Measurements from ENCODE around the gene CMIP.

Gene CMIP

DNA sequence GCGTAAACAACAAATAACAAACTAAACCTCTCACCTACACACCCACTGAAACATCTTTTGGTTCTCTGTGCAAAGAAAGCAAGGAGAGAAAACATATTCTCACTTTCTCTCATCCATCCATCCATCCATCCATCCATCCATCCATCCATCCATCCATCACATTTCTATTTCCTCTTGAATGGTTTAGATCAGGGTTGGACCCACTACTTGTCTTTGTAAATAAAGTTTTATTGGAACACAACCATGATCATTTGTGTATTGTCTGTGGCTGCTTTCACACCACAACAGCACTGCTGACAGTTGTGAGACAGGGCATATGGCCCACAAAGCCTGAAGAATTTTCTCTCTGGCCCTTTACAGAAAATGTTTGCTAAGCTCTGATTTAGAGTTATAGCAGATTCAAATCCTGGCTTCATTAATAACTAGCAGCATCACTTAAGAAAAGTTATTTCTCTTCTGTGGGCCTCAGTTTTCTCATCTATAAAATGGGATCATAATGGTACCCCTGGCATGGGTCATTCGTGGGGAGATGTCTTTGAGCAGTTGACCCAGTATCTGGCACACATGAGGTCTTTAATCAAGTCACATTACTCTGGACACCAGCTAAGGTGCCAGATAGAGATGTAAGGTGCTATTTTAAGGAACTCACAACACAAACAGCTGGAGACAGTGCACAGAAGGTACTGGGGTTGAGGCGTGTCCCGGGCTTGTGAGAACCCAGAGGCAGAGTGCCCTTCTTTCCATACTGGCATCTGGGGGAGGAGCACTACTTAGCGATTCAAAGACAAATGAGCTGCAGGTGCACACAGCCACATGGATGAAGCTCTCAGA, 146.3 kb downstream of the CMIP start:
- Histone ChIP-seq H3K9me3 (ENCODE audit: control insufficient read depth, low read length) (no peaks in the 10 kb centered on the region), H3K79me1 (replicated peaks; ENCODE audit: low read length, poor library complexity, severe bottlenecking) (peaks cover 32% of the 10 kb centered on the region), H4K91ac (ENCODE audit: low read length) (no peak overlapping the region), H3K36me3 (ENCODE audit: control insufficient read depth in 1 of 2, insufficient read depth in 2 of 2, low read depth in 1 of 2, low read length in 2 of 2) (peaks cover 0 to 12% of the 10 kb centered on the region in 2 experiments), H2BK15ac (ENCODE audit: low read depth, poor library complexity, severe bottlenecking) (no peak overlapping the region), H3K9ac (ENCODE audit: low read length) (no peak overlapping the region), H3K14ac (ENCODE audit: low read length in 2 of 2) (no peak overlapping the region), H4K8ac (ENCODE audit: low read length) (no peak overlapping the region), H2BK12ac (ENCODE audit: low read length in 2 of 2) (no peak overlapping the region), H3K4ac (ENCODE audit: low read depth in 1 of 2, low read length in 2 of 2) (no peak overlapping the region), H2BK120ac (ENCODE audit: low read depth, low read length) (no peak overlapping the region), H3K23ac (ENCODE audit: low read length in 2 of 2) (no peak overlapping the region), H3K18ac (ENCODE audit: low read depth in 1 of 2, low read length in 2 of 2) (no peak overlapping the region), H3K4me3 (ENCODE audit: insufficient read depth in 1 of 2, low read depth in 1 of 2, low read length in 2 of 2) (no peak overlapping the region), H2AK5ac (ENCODE audit: low read length, severe bottlenecking) (no peak overlapping the region), H3K4me1 (ENCODE audit: control insufficient read depth, insufficient read depth, low read depth, low read length) (peaks cover 3% of the 10 kb centered on the region), H2BK5ac (ENCODE audit: low read depth, low read length, poor library complexity, severe bottlenecking) (no peak overlapping the region), H3K27me3 (ENCODE audit: control insufficient read depth in 1 of 2, insufficient read depth in 1 of 2, low read length in 2 of 2) (no peaks in the 10 kb centered on the region), H3K27ac (ENCODE audit: low read length, poor library complexity, severe bottlenecking) (no peak overlapping the region), H3K4me2 (ENCODE audit: low read length, poor library complexity, severe bottlenecking) (no peak overlapping the region), H2AFZ (ENCODE audit: low read depth, low read length) (no peak overlapping the region)
- no peak for DNase-seq
- whole genome bisulfite sequencing = 100% methylated on average over 4 of the region's 5 CpGs

DNA sequence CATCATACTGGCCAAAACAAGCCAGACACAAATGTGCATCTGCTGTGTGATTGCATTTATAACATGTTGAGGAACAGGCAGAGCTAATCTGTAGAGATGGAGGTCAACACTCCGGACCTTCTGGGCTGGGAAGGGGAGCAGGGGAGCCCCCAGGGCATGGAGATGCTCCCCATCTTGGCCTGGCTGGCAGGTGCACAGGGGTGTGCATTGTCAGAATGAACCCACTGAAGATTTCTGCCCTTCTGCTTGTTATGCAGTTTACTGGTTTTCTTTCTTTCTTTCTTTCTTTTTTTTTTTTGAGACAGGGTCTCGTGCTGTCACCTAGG, 146.9 kb downstream of the CMIP start:
- H2BK15ac ChIP-seq (ENCODE audit: low read depth, poor library complexity, severe bottlenecking) = no peak overlapping the region
- H3K9ac ChIP-seq (ENCODE audit: low read length) = no peak overlapping the region
- no peak overlapping the region for H3K18ac ChIP-seq (ENCODE audit: low read depth in 1 of 2, low read length in 2 of 2)
- H3K79me1 ChIP-seq (replicated peaks; ENCODE audit: low read length, poor library complexity, severe bottlenecking) = peaks cover 35% of the 10 kb centered on the region
- no peak overlapping the region for H3K4ac ChIP-seq (ENCODE audit: low read depth in 1 of 2, low read length in 2 of 2)
- no peak overlapping the region for H3K23ac ChIP-seq (ENCODE audit: low read length in 2 of 2)
- H3K36me3 ChIP-seq (ENCODE audit: control insufficient read depth in 1 of 2, insufficient read depth in 2 of 2, low read depth in 1 of 2, low read length in 2 of 2) = peaks cover 0 to 12% of the 10 kb centered on the region in 2 experiments
- no peak overlapping the region for H2BK12ac ChIP-seq (ENCODE audit: low read length in 2 of 2)
- H4K91ac ChIP-seq (ENCODE audit: low read length) = no peak overlapping the region
- H4K8ac ChIP-seq (ENCODE audit: low read length) = no peak overlapping the region
- no peak overlapping the region for H2AK5ac ChIP-seq (ENCODE audit: low read length, severe bottlenecking)
- H2BK120ac ChIP-seq (ENCODE audit: low read depth, low read length) = no peak overlapping the region
- H3K4me3 ChIP-seq (ENCODE audit: insufficient read depth in 1 of 2, low read depth in 1 of 2, low read length in 2 of 2) = no peak overlapping the region
- H3K27ac ChIP-seq (ENCODE audit: low read length, poor library complexity, severe bottlenecking) = no peak overlapping the region
- H3K9me3 ChIP-seq (ENCODE audit: control insufficient read depth, low read length) = no peaks in the 10 kb centered on the region
- H2AFZ ChIP-seq (ENCODE audit: low read depth, low read length) = no peak overlapping the region
- no peak for DNase-seq
- peaks cover 3% of the 10 kb centered on the region for H3K4me1 ChIP-seq (ENCODE audit: control insufficient read depth, insufficient read depth, low read depth, low read length)
- 81% methylated on average over 2 of the region's 2 CpGs for WGBS
- no peak overlapping the region for H2BK5ac ChIP-seq (ENCODE audit: low read depth, low read length, poor library complexity, severe bottlenecking)
- H3K27me3 ChIP-seq (ENCODE audit: control insufficient read depth in 1 of 2, insufficient read depth in 1 of 2, low read length in 2 of 2) = no peaks in the 10 kb centered on the region
- H3K14ac ChIP-seq (ENCODE audit: low read length in 2 of 2) = no peak overlapping the region
- no peak overlapping the region for H3K4me2 ChIP-seq (ENCODE audit: low read length, poor library complexity, severe bottlenecking)

DNA sequence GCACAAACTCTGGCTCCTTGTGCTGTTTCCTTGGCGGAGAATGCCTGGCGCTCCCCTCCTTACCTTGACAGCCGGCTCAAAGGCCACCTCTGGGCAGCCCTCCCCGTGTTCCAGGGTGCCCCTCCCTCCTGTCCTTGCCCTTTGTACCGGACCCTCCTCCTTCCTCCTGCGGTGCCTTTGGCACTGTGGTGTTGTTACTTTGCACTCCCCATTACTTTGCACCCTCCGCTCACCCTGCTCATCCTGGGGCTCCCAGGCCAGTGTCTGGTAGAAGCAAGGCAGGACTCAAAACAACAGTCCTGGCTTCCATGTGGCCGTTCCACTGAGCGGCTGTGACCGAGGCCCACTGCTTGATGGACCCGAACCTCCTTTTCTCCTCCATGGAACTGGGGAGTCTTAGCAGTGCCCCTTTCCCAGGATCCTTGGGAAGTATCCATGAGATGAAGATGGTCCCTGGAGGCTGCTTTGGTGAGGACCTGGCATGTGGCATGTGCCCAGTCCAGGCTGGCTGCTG, 147.8 kb downstream of the CMIP start:
- Histone ChIP-seq H3K79me1 (replicated peaks; ENCODE audit: low read length, poor library complexity, severe bottlenecking) (peaks cover 43% of the 10 kb centered on the region), H3K9ac (ENCODE audit: low read length) (no peak overlapping the region), H2BK12ac (ENCODE audit: low read length in 2 of 2) (no peak overlapping the region), H3K23ac (ENCODE audit: low read length in 2 of 2) (peak overlapping the region in 1 of 2 experiments; percentile 70), H3K27ac (ENCODE audit: low read length, poor library complexity, severe bottlenecking) (no peak overlapping the region), H2BK15ac (ENCODE audit: low read depth, poor library complexity, severe bottlenecking) (no peak overlapping the region), H3K27me3 (ENCODE audit: control insufficient read depth in 1 of 2, insufficient read depth in 1 of 2, low read length in 2 of 2) (no peaks in the 10 kb centered on the region), H3K36me3 (ENCODE audit: control insufficient read depth in 1 of 2, insufficient read depth in 2 of 2, low read depth in 1 of 2, low read length in 2 of 2) (peaks cover 0 to 12% of the 10 kb centered on the region in 2 experiments), H2BK5ac (ENCODE audit: low read depth, low read length, poor library complexity, severe bottlenecking) (no peak overlapping the region), H2BK120ac (ENCODE audit: low read depth, low read length) (no peak overlapping the region), H3K9me3 (ENCODE audit: control insufficient read depth, low read length) (no peaks in the 10 kb centered on the region), H2AK5ac (ENCODE audit: low read length, severe bottlenecking) (no peak overlapping the region), H3K14ac (ENCODE audit: low read length in 2 of 2) (no peak overlapping the region), H4K91ac (ENCODE audit: low read length) (no peak overlapping the region), H3K4me2 (ENCODE audit: low read length, poor library complexity, severe bottlenecking) (no peak overlapping the region), H3K4me3 (ENCODE audit: insufficient read depth in 1 of 2, low read depth in 1 of 2, low read length in 2 of 2) (no peak overlapping the region), H2AFZ (ENCODE audit: low read depth, low read length) (no peak overlapping the region), H3K18ac (ENCODE audit: low read depth in 1 of 2, low read length in 2 of 2) (no peak overlapping the region), H4K8ac (ENCODE audit: low read length) (no peak overlapping the region), H3K4ac (ENCODE audit: low read depth in 1 of 2, low read length in 2 of 2) (no peak overlapping the region), H3K4me1 (ENCODE audit: control insufficient read depth, insufficient read depth, low read depth, low read length) (peaks cover 3% of the 10 kb centered on the region)
- 93% methylated on average over 11 of the region's 11 CpGs for WGBS
- no peak for DNase-seq

DNA sequence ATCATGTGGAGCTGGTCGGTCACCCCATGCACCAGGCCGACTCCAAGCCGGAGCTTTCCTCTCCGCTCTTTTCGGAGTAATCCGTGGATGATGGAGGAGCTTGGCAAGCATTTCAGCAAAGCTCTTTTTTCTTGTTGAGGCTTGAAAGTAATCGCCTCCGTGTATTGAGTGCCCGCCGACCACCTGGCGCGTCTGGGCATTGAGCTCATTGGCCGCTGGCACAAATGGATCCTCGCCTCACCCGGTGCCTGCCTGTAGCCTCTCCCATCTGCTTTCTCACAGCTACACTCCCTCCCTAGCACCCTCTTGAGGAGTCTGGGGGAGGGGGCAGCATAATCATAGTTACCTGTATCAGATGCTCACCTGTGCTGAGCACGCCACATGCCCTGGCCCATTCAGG, 148.9 kb downstream of the CMIP start:
- peaks cover 44% of the 10 kb centered on the region for H3K79me1 ChIP-seq (replicated peaks; ENCODE audit: low read length, poor library complexity, severe bottlenecking)
- H2AFZ ChIP-seq (ENCODE audit: low read depth, low read length) = no peak overlapping the region
- H2BK15ac ChIP-seq (ENCODE audit: low read depth, poor library complexity, severe bottlenecking) = no peak overlapping the region
- H3K4me3 ChIP-seq (ENCODE audit: insufficient read depth in 1 of 2, low read depth in 1 of 2, low read length in 2 of 2) = no peak overlapping the region
- H3K9ac ChIP-seq (ENCODE audit: low read length) = no peak overlapping the region
- WGBS = 96% methylated on average over 14 of the region's 16 CpGs
- H3K23ac ChIP-seq (ENCODE audit: low read length in 2 of 2) = no peak overlapping the region
- H2BK12ac ChIP-seq (ENCODE audit: low read length in 2 of 2) = no peak overlapping the region
- H3K18ac ChIP-seq (ENCODE audit: low read depth in 1 of 2, low read length in 2 of 2) = no peak overlapping the region
- H3K27ac ChIP-seq (ENCODE audit: low read length, poor library complexity, severe bottlenecking) = no peak overlapping the region
- no peaks in the 10 kb centered on the region for H3K4me1 ChIP-seq (ENCODE audit: control insufficient read depth, insufficient read depth, low read depth, low read length)
- no peak overlapping the region for H4K91ac ChIP-seq (ENCODE audit: low read length)
- H3K4ac ChIP-seq (ENCODE audit: low read depth in 1 of 2, low read length in 2 of 2) = no peak overlapping the region
- DNase-seq = no peak
- H2AK5ac ChIP-seq (ENCODE audit: low read length, severe bottlenecking) = no peak overlapping the region
- H3K27me3 ChIP-seq (ENCODE audit: control insufficient read depth in 1 of 2, insufficient read depth in 1 of 2, low read length in 2 of 2) = no peaks in the 10 kb centered on the region
- no peak overlapping the region for H3K4me2 ChIP-seq (ENCODE audit: low read length, poor library complexity, severe bottlenecking)
- H3K36me3 ChIP-seq (ENCODE audit: control insufficient read depth in 1 of 2, insufficient read depth in 2 of 2, low read depth in 1 of 2, low read length in 2 of 2) = peaks cover 0 to 11% of the 10 kb centered on the region in 2 experiments
- no peak overlapping the region for H2BK120ac ChIP-seq (ENCODE audit: low read depth, low read length)
- H3K14ac ChIP-seq (ENCODE audit: low read length in 2 of 2) = no peak overlapping the region
- H4K8ac ChIP-seq (ENCODE audit: low read length) = no peak overlapping the region
- no peak overlapping the region for H2BK5ac ChIP-seq (ENCODE audit: low read depth, low read length, poor library complexity, severe bottlenecking)
- H3K9me3 ChIP-seq (ENCODE audit: control insufficient read depth, low read length) = no peaks in the 10 kb centered on the region
